ENCODE results near the gene CAMK1D. TPM values are rescaled to one million over a fixed set of nuclear protein-coding genes. Genes with fewer than 3 reads are reported as not detected.

The CAMK1D gene
- polyA plus RNA-seq, 1 of the 3 experiments (the other 2 are of a cell fraction), result 4.1 TPM

DNA sequence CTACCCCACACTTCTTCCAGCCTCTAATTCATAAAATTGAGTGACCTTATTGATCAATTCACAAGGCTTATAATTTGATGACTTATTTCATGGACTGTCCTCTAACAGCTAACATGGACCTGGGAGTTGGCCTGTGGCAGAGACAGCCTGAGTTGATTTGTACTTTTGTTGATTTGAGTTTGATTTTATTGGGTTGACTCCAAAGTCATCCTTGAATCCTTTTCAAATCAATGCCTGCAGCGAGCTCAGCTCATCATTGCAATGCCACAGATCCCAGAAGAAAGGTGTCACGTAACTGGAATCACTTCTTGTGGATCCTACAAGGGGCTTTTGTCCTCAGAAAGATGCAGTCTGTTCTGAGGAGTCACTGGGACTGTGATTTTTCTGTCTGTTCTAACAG, 138.0 kb downstream of the CAMK1D start:
- no peak for DNase-seq
- CTCF ChIA-PET, result interaction anchor here (0.6 kb wide), 1 partner anchor 1046 kb away, joined by 3 read pairs; no protein-coding TSS in a partner anchor
- WGBS (ENCODE audit: low lambda C conversion rate), result 67% methylated on average over 2 of the region's 2 CpGs

More for the DNA sequence above, 138.0 kb downstream of the CAMK1D start:
- Histone ChIP-seq H3K4me3 (ENCODE audit: low read depth in 2 of 2, low read length in 1 of 2) (no peak overlapping the region), H3K79me2 (ENCODE audit: insufficient read depth) (no peaks in the 10 kb centered on the region), H3F3A (replicated peaks; ENCODE audit: insufficient read depth) (no peaks in the 10 kb centered on the region), H2AFZ (ENCODE audit: low read depth) (no peak overlapping the region), H3K36me3 (replicated peaks in 1 of 2; ENCODE audit: control insufficient read depth in 1 of 2, insufficient read depth in 2 of 2, low read length in 1 of 2) (no peaks in the 10 kb centered on the region), H3K9me2 (no peaks in the 10 kb centered on the region), H3K27ac (ENCODE audit: low read depth in 2 of 2, low read length in 1 of 2) (no peak overlapping the region), H3K4me2 (no peak overlapping the region), H3K9me3 (no peaks in the 10 kb centered on the region), H4K20me1 (ENCODE audit: insufficient read depth) (no peaks in the 10 kb centered on the region), H3K4me1 (ENCODE audit: control insufficient read depth in 1 of 2, insufficient read depth in 2 of 2, low read depth in 1 of 2, low read length in 1 of 2) (no peaks in the 10 kb centered on the region; a peak in 2 of 4 replicates), H3K27me3 (ENCODE audit: insufficient read depth) (no peaks in the 10 kb centered on the region), H3K9ac (no peak overlapping the region)
- TF ChIP-seq NRF1 (IDR thresholded peaks at IDR 0.05; ENCODE audit: low read depth, low read length) (no peak), FOXJ3 (CRISPR knock-in tag; IDR thresholded peaks at IDR 0.05) (no peak), FOXM1 (IDR thresholded peaks at IDR 0.05; ENCODE audit: low read depth) (no peak), JUND (IDR thresholded peaks at IDR 0.05) (no peak), MXI1 (IDR thresholded peaks at IDR 0.05; ENCODE audit: low read depth, low read length) (no peak), TAF1 (IDR thresholded peaks at IDR 0.05; ENCODE audit: borderline replicate concordance, low read depth, low read length) (no peak), RFX5 (IDR thresholded peaks at IDR 0.05; ENCODE audit: low read length) (no peak), TEAD4 (IDR thresholded peaks at IDR 0.05; ENCODE audit: borderline replicate concordance, insufficient read depth) (no peak), RAD21 (IDR thresholded peaks at IDR 0.05; ENCODE audit: low read length) (no peak), EP300 (IDR thresholded peaks at IDR 0.05; ENCODE audit: borderline replicate concordance in 1 of 2, low read depth in 1 of 2, low read length in 1 of 2) (no peak), YY1 (IDR thresholded peaks at IDR 0.05; ENCODE audit: low read depth) (no peak), RCOR1 (IDR thresholded peaks at IDR 0.05; ENCODE audit: low read length) (no peak)
- TF ChIP-seq, protein P1, sequence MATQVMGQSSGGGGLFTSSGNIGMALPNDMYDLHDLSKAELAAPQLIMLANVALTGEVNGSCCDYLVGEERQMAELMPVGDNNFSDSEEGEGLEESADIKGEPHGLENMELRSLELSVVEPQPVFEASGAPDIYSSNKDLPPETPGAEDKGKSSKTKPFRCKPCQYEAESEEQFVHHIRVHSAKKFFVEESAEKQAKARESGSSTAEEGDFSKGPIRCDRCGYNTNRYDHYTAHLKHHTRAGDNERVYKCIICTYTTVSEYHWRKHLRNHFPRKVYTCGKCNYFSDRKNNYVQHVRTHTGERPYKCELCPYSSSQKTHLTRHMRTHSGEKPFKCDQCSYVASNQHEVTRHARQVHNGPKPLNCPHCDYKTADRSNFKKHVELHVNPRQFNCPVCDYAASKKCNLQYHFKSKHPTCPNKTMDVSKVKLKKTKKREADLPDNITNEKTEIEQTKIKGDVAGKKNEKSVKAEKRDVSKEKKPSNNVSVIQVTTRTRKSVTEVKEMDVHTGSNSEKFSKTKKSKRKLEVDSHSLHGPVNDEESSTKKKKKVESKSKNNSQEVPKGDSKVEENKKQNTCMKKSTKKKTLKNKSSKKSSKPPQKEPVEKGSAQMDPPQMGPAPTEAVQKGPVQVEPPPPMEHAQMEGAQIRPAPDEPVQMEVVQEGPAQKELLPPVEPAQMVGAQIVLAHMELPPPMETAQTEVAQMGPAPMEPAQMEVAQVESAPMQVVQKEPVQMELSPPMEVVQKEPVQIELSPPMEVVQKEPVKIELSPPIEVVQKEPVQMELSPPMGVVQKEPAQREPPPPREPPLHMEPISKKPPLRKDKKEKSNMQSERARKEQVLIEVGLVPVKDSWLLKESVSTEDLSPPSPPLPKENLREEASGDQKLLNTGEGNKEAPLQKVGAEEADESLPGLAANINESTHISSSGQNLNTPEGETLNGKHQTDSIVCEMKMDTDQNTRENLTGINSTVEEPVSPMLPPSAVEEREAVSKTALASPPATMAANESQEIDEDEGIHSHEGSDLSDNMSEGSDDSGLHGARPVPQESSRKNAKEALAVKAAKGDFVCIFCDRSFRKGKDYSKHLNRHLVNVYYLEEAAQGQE (IDR thresholded peaks at IDR 0.05; ENCODE audit: low read depth, low read length), result no peak
- TF ChIP-seq, protein P2, sequence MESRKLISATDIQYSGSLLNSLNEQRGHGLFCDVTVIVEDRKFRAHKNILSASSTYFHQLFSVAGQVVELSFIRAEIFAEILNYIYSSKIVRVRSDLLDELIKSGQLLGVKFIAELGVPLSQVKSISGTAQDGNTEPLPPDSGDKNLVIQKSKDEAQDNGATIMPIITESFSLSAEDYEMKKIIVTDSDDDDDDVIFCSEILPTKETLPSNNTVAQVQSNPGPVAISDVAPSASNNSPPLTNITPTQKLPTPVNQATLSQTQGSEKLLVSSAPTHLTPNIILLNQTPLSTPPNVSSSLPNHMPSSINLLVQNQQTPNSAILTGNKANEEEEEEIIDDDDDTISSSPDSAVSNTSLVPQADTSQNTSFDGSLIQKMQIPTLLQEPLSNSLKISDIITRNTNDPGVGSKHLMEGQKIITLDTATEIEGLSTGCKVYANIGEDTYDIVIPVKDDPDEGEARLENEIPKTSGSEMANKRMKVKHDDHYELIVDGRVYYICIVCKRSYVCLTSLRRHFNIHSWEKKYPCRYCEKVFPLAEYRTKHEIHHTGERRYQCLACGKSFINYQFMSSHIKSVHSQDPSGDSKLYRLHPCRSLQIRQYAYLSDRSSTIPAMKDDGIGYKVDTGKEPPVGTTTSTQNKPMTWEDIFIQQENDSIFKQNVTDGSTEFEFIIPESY (IDR thresholded peaks at IDR 0.05; ENCODE audit: borderline replicate concordance, low read depth), result no peak
- TF ChIP-seq, protein P3, sequence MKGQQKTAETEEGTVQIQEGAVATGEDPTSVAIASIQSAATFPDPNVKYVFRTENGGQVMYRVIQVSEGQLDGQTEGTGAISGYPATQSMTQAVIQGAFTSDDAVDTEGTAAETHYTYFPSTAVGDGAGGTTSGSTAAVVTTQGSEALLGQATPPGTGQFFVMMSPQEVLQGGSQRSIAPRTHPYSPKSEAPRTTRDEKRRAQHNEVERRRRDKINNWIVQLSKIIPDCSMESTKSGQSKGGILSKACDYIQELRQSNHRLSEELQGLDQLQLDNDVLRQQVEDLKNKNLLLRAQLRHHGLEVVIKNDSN (IDR thresholded peaks at IDR 0.05; ENCODE audit: borderline replicate concordance, low read depth), result no peak
- POLR2A ChIA-PET, result no interaction called here

All from SK-N-SH (cell line).